IMR-90 (cell line): ENCODE measurements around the gene CHMP4B. TPM values are rescaled to one million over a fixed set of nuclear protein-coding genes. Genes with fewer than 3 reads are reported as not detected.

Source experiments
- ATAC-seq: fragments of 200-7000 bp; cut with Tn5 transposase; 2 replicates; pipeline ENCODE4 v1.9.1; 2020; ENCODE audit warnings: low read depth, mild to moderate bottlenecking, moderate library complexity
- BruUV-seq: library from RNA; stranded (reverse); fragments of 400-500 nt; replicated peaks from 2 replicates; lab custom pipeline; 2021; lab: Mats Ljungman, UMichigan
- CTCF ChIA-PET: fragments of 300-600 bp; formaldehyde crosslinking; extraction: SDS; loops from one replicate; lab custom pipeline; 2021; ENCODE audit warnings: antibody characterized with exemption; lab: Yijun Ruan, JAX
- POLR2A ChIA-PET: fragments of 300-600 bp; sonication (Branson Sonifier 250); formaldehyde crosslinking; loops from one replicate; lab custom pipeline; 2022; ENCODE audit warnings: antibody characterized with exemption; ENCODE audit not compliant: unreplicated experiment; lab: Charles Lee
- DNase-seq: peaks from one replicate; pipeline ENCODE4 v3.0.0; 2013
- H2AFZ ChIP-seq: replicated peaks from 2 replicates; pipeline ENCODE3; 2013; ENCODE audit warnings: low read length, mild to moderate bottlenecking; ENCODE audit not compliant: poor library complexity
- H2AK5ac ChIP-seq: 2 replicates; pipeline ENCODE4 v1.6.1; 2013; ENCODE audit warnings: low read depth, low read length, inconsistent platforms
- H2AK9ac ChIP-seq: replicated peaks from 2 replicates; pipeline ENCODE3; 2013; ENCODE audit warnings: mild to moderate bottlenecking, low read depth, low read length, moderate library complexity; ENCODE audit not compliant: poor library complexity
- H2BK120ac ChIP-seq: 2 replicates; pipeline ENCODE4 v1.6.1; 2013; ENCODE audit warnings: low read depth, low read length, inconsistent platforms
- H2BK15ac ChIP-seq: 3 replicates; pipeline ENCODE4 v1.6.1; 2013; ENCODE audit warnings: low read depth, low read length, inconsistent platforms
- H2BK20ac ChIP-seq: 2 replicates; pipeline ENCODE4 v1.6.1; 2013; ENCODE audit warnings: low read depth, mild to moderate bottlenecking, inconsistent platforms, low read length, moderate library complexity
- H2BK5ac ChIP-seq: 2 replicates; pipeline ENCODE4 v1.6.1; 2013; ENCODE audit warnings: mild to moderate bottlenecking, low read depth, low read length, inconsistent platforms; ENCODE audit not compliant: poor library complexity, severe bottlenecking
- H3K14ac ChIP-seq: replicated peaks from 2 replicates; pipeline ENCODE4 v1.6.1; 2013; ENCODE audit warnings: low read depth, low read length, inconsistent platforms
- H3K18ac ChIP-seq: 2 replicates; pipeline ENCODE4 v1.6.1; 2013; ENCODE audit warnings: low read depth, low read length, control low read depth
- H3K23ac ChIP-seq: 2 replicates; pipeline ENCODE4 v1.6.1; 2013; ENCODE audit warnings: low read depth, low read length, inconsistent platforms
- H3K27ac ChIP-seq: 2 replicates; pipeline ENCODE4 v1.5.1; 2013; ENCODE audit warnings: mild to moderate bottlenecking, control low read depth, low read length; ENCODE audit not compliant: insufficient read depth
- H3K27me3 ChIP-seq: 2 replicates; pipeline ENCODE4 v1.6.1; 2013; ENCODE audit warnings: low read length; ENCODE audit not compliant: control insufficient read depth, insufficient read depth
- H3K36me3 ChIP-seq: 2 replicates; pipeline ENCODE4 v1.6.1; 2013; ENCODE audit warnings: low read length, mixed read lengths; ENCODE audit not compliant: control insufficient read depth, insufficient read depth
- H3K4ac ChIP-seq: 2 replicates; pipeline ENCODE4 v1.6.1; 2013; ENCODE audit warnings: low read depth, low read length, inconsistent platforms
- H3K4me1 ChIP-seq: 2 replicates; pipeline ENCODE4 v1.6.1; 2013; ENCODE audit warnings: low read length, mixed read lengths; ENCODE audit not compliant: control insufficient read depth, insufficient read depth
- H3K4me2 ChIP-seq: 2 replicates; pipeline ENCODE4 v1.6.1; 2013; ENCODE audit warnings: low read depth, mild to moderate bottlenecking, control low read depth, low read length, moderate library complexity
- H3K4me3 ChIP-seq: 2 replicates; pipeline ENCODE4 v1.5.1; 2013; ENCODE audit warnings: low read depth, mild to moderate bottlenecking, control low read depth, low read length, moderate library complexity; ENCODE audit not compliant: insufficient read depth
- H3K56ac ChIP-seq: 2 replicates; pipeline ENCODE4 v1.6.1; 2013; ENCODE audit warnings: low read length, inconsistent platforms; ENCODE audit not compliant: insufficient read depth; ENCODE audit errors: extremely low read depth
- H3K79me1 ChIP-seq, 2 experiments: 2 replicates each; pipeline ENCODE4 v1.6.1; 2013; ENCODE audit warnings: low read length in 2 of 2, inconsistent platforms in 1 of 2, low read depth in 1 of 2
- H3K9ac ChIP-seq: 2 replicates; pipeline ENCODE4 v1.6.1; 2013; ENCODE audit warnings: low read depth, low read length, control low read depth
- H3K9me1 ChIP-seq: 2 replicates; pipeline ENCODE4 v1.6.1; 2013; ENCODE audit warnings: low read length, inconsistent platforms; ENCODE audit not compliant: insufficient read depth
- H3K9me3 ChIP-seq: 2 replicates; pipeline ENCODE4 v1.6.1; 2013; ENCODE audit warnings: low read length; ENCODE audit not compliant: control insufficient read depth, insufficient read depth
- H4K20me1 ChIP-seq: 2 replicates; pipeline ENCODE4 v1.6.1; 2013; ENCODE audit warnings: low read length, inconsistent platforms; ENCODE audit not compliant: insufficient read depth
- H4K5ac ChIP-seq: 2 replicates; pipeline ENCODE4 v1.6.1; 2013; ENCODE audit warnings: mild to moderate bottlenecking, low read depth, low read length, control low read depth
- H4K8ac ChIP-seq, 2 experiments: 2 replicates each; pipeline ENCODE4 v1.6.1; 2013; ENCODE audit warnings: low read depth in 2 of 2, low read length in 2 of 2, control low read depth in 1 of 2, inconsistent platforms in 1 of 2
- H4K91ac ChIP-seq: 2 replicates; pipeline ENCODE4 v1.6.1; 2013; ENCODE audit warnings: low read depth, low read length, inconsistent platforms; ENCODE audit not compliant: insufficient read depth
- BHLHE40 ChIP-seq: fragments of 150-350 bp; IDR thresholded peaks from 2 replicates; pipeline ENCODE4 v1.6.1; 2016; ENCODE audit warnings: mild to moderate bottlenecking, low read depth, low read length
- CEBPB ChIP-seq: IDR thresholded peaks from 2 replicates; pipeline ENCODE4 v1.6.1; 2012; ENCODE audit warnings: low read depth, low read length, improper control_type of control experiment
- FOS ChIP-seq: fragments of 150-350 bp; IDR thresholded peaks from 2 replicates; pipeline ENCODE4 v1.6.1; 2016; ENCODE audit warnings: low read depth, low read length
- MAFK ChIP-seq: IDR thresholded peaks from 2 replicates; pipeline ENCODE4 v1.6.1; 2012; ENCODE audit warnings: low read depth, low read length, improper control_type of control experiment
- POLR2A ChIP-seq: IDR thresholded peaks from 2 replicates; pipeline ENCODE4 v1.6.1; 2012; ENCODE audit warnings: mild to moderate bottlenecking, low read depth, low read length
- RCOR1 ChIP-seq: IDR thresholded peaks from 2 replicates; pipeline ENCODE4 v1.6.1; 2012; ENCODE audit warnings: mild to moderate bottlenecking, low read length, improper control_type of control experiment; ENCODE audit not compliant: insufficient replicate concordance
- WGBS, 2 experiments: methylation state at CpG; one replicate each; pipeline versions ENCODE4 v1.1.5 to v1.1.7; 2013; ENCODE audit warnings: missing lambda C conversion rate in 2 of 2; ENCODE audit not compliant: insufficient read length in 1 of 2; ENCODE audit errors: extremely low coverage in 2 of 2; 5-methylcytosine and 5-hydroxymethylcytosine counted together
- dilution Hi-C: fragments of 300-500 bp; cut with HindIII; formaldehyde crosslinking; loops from one replicate; pipeline ENCODE4 v1.14.3; 2018; ENCODE audit warnings: low sequenced_read_pairs; ENCODE audit not compliant: unreplicated experiment
- in situ Hi-C: fragments of 300-500 bp; cut with MboI; formaldehyde crosslinking; loops from 3 replicates; pipeline ENCODE4 v1.14.3; 2019; ENCODE audit warnings: low sequenced_read_pairs, inconsistent platforms, mixed read lengths
- intact Hi-C: fragments of 100-400 bp; cut with micrococcal nuclease; formaldehyde crosslinking; loops from 2 replicates; pipeline ENCODE4 v1.10.0; 2022
- polyA plus RNA-seq, 3 experiments: library from polyadenylated mRNA; depleted of rRNA; stranded (reverse); fragments of >200 nt; gene quantifications; 2 replicates each; pipeline ENCODE4 v1.2.3, GENCODE V29; 2012; ENCODE audit warnings: low replicate concordance in 1 of 3
- total RNA-seq: library from RNA; depleted of rRNA; stranded (reverse); fragments of >200 nt; gene quantifications from 2 replicates; pipeline ENCODE4 v1.2.3, GENCODE V29; 2012

CHMP4B gene
- total and polyA plus RNA-seq, 2 of the 4 experiments (the other 2 are of a cell fraction) = 30.3 to 94.8 TPM

DNA sequence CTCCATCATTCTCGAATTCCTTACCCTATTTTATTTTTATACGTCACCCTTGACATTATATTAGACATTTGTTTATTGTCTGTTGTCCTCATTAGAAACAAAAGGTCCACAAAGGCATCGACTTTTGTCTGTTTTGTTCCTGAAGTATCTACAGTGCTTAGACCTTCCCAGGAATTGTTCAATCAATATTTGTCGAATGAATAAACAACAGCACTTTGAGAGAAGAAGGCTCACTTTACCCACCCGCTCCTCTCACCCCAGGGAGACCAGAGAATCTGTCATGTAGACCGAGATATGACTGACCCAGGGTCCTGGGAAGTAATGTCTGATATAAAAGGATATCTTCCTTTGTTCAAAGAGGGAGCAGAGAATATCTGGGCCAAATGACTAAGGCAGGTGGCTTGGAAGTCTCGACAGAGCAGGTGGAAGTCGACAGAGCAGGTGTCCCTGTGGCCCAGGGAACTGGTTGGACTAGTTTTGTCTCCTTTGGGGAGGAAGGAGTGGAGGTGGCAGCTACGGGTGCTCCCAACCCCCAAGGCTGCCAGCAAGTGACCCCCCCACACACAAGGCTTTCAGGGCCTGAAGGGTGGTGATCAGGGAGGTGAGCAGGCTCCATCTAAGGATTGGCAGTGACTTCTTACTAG, 14.8 kb upstream of the CHMP4B start:
- DNase-seq = no peak
- dilution Hi-C loops (no loop called here), in situ Hi-C loops (no loop called here), intact Hi-C loops (no loop called here)
- H2AK9ac ChIP-seq = no peak overlapping the region
- 50% methylated on average over 1 of the region's 9 CpGs; no CpG with 5 or more reads in 1 of the 2 experiments for WGBS, 2 experiments
- H4K20me1 ChIP-seq = peaks cover 5% of the 10 kb centered on the region; the same call in 1 of the 2 replicates
- peaks cover 4% of the 10 kb centered on the region; the same call in 1 of the 2 replicates for H3K4me1 ChIP-seq
- no peak for TF ChIP-seq RCOR1
- no peak for TF ChIP-seq CEBPB
- TF ChIP-seq BHLHE40 = no peak
- no peak for TF ChIP-seq FOS
- TF ChIP-seq POLR2A = no peak
- TF ChIP-seq MAFK = no peak
- 0 out of 2 replicates have a peak, but pooled peaks cover under 1% of the 10 kb centered on the region for H3K36me3 ChIP-seq
- H3K4me2 ChIP-seq = no peak overlapping the region
- ATAC-seq = no peak
- no peak overlapping the region for H3K4ac ChIP-seq
- no peak overlapping the region for H3K56ac ChIP-seq
- CTCF ChIA-PET = no interaction called here
- H4K5ac ChIP-seq = no peak overlapping the region
- H2AFZ ChIP-seq = no peak overlapping the region
- H2BK15ac ChIP-seq = no peak overlapping the region
- no peak overlapping the region for H3K27ac ChIP-seq
- no peak overlapping the region for H3K9ac ChIP-seq
- no peaks in the 10 kb centered on the region for H3K79me1 ChIP-seq
- H4K91ac ChIP-seq = no peak overlapping the region
- H2BK20ac ChIP-seq = no peak overlapping the region
- H3K14ac ChIP-seq = no peak overlapping the region
- H3K23ac ChIP-seq = no peak overlapping the region
- H3K9me1 ChIP-seq = no peaks in the 10 kb centered on the region
- H2BK120ac ChIP-seq = no peak overlapping the region
- no peak overlapping the region for H3K4me3 ChIP-seq
- no peaks in the 10 kb centered on the region for H3K27me3 ChIP-seq
- H4K8ac ChIP-seq = no peak overlapping the region
- POLR2A ChIA-PET = no interaction called here
- H3K18ac ChIP-seq = no peak overlapping the region
- no peak overlapping the region for H2BK5ac ChIP-seq
- no peak overlapping the region for H2AK5ac ChIP-seq
- no TSS peak for BruUV-seq
- H3K9me3 ChIP-seq = no peaks in the 10 kb centered on the region
